Activated T-cell treated with anti-CD3 and anti-CD28 coated beads for 24 hours (primary cell): ENCODE results near the gene MRPL27.

Experiments used
- DNase-seq: peaks from one replicate; pipeline ENCODE4 v3.0.0-alpha.2; 2020; ENCODE audit warnings: low read depth

MRPL27 gene

GRCh38 chr17:50360486-50361115 is 12.4 kb downstream of the MRPL27 start:
- DNase-seq: no peak

GRCh38 chr17:50359998-50360461 is 13.0 kb downstream of the MRPL27 start:
- no peak for DNase-seq

- no peak for DNase-seq
Observed at GRCh38 chr17:50359005-50359699, 13.8 kb downstream of the MRPL27 start.

- no peak for DNase-seq
Observed at GRCh38 chr17:50358177-50358576, 14.8 kb downstream of the MRPL27 start.

GRCh38 chr17:50356892-50357510 is 16.0 kb downstream of the MRPL27 start:
- no peak for DNase-seq

- DNase-seq: no peak
Observed at GRCh38 chr17:50356418-50356817, 16.6 kb downstream of the MRPL27 start.

- no peak for DNase-seq
Observed at GRCh38 chr17:50355701-50356341, 17.2 kb downstream of the MRPL27 start.

- DNase-seq: no peak
Observed at GRCh38 chr17:50355336-50355700, 17.7 kb downstream of the MRPL27 start.

- DNase-seq: no peak
Observed at GRCh38 chr17:50354776-50355175, 18.2 kb downstream of the MRPL27 start.

GRCh38 chr17:50354198-50354597 is 18.8 kb downstream of the MRPL27 start:
- no peak for DNase-seq

- no peak for DNase-seq
Observed at GRCh38 chr17:50353600-50354195, 19.3 kb downstream of the MRPL27 start.

- no peak for DNase-seq
Observed at GRCh38 chr17:50352693-50353599, 20.0 kb downstream of the MRPL27 start.

- DNase-seq: no peak
Observed at GRCh38 chr17:50352072-50352692, 20.8 kb downstream of the MRPL27 start.

- no peak for DNase-seq
Observed at GRCh38 chr17:50350733-50351132, 22.3 kb downstream of the MRPL27 start.

GRCh38 chr17:50349243-50349600 is 23.8 kb downstream of the MRPL27 start:
- DNase-seq: no peak

GRCh38 chr17:50348522-50349242 is 24.3 kb downstream of the MRPL27 start:
- DNase-seq: no peak

- no peak for DNase-seq
Observed at GRCh38 chr17:50347894-50348291, 25.1 kb downstream of the MRPL27 start.

GRCh38 chr17:50347117-50347893 is 25.7 kb downstream of the MRPL27 start:
- no peak for DNase-seq

- no peak for DNase-seq
Observed at GRCh38 chr17:50346313-50347116, 26.5 kb downstream of the MRPL27 start.
